A673 (cell line): ENCODE results near the gene CAMK4.

Experiments used
- CTCF ChIP-seq: fragments of 300-800, 200-600 bp; sonication (generic); conservative IDR thresholded peaks from 2 replicates; pipeline ENCODE4 v1.5.1; 2017; ENCODE audit warnings: low read depth, mild to moderate bottlenecking, antibody characterized with exemption, low read length, moderate library complexity, mixed read lengths
- EZH2 ChIP-seq: fragments of 200-600 bp; sonication (generic); IDR thresholded peaks from 2 replicates; pipeline ENCODE4 v1.6.1; 2017; ENCODE audit warnings: borderline replicate concordance, low read depth, mild to moderate bottlenecking, mixed read lengths, antibody characterized with exemption, low read length; ENCODE audit not compliant: poor library complexity, severe bottlenecking

GRCh38 chr5:111495159-111495558, 271.0 kb downstream of the CAMK4 start:
- no peak for TF ChIP-seq CTCF
- no peak for TF ChIP-seq EZH2
